A673 (cell line): ENCODE measurements around the gene PEPD. TPM values are rescaled to one million over a fixed set of nuclear protein-coding genes. Genes with fewer than 3 reads are reported as not detected.

ENCODE experiments used
- Bru-seq: library from RNA; stranded (reverse); fragments of 400-500 nt; gene quantifications from one replicate; lab custom pipeline; 2021; lab: Mats Ljungman, UMichigan
- BruChase-seq, 2 experiments: library from RNA; stranded (reverse); fragments of 400-500 nt; gene quantifications; one replicate each; lab custom pipeline; 2021; lab: Mats Ljungman, UMichigan
- BruUV-seq: library from RNA; stranded (reverse); fragments of 400-500 nt; replicated peaks from 2 replicates; lab custom pipeline; 2021; lab: Mats Ljungman, UMichigan
- CTCF ChIA-PET: fragments of 300-600 bp; sonication (Branson Sonifier 250); formaldehyde crosslinking; loops from one replicate; lab custom pipeline; 2022; ENCODE audit warnings: antibody characterized with exemption; lab: Charles Lee
- POLR2A ChIA-PET: fragments of 300-600 bp; sonication (Branson Sonifier 250); formaldehyde crosslinking; loops from one replicate; lab custom pipeline; 2022; ENCODE audit warnings: antibody characterized with exemption; ENCODE audit not compliant: low non-redundant PET; lab: Charles Lee
- DNase-seq: peaks from one replicate; pipeline ENCODE4 v3.0.0-alpha.2; 2015; ENCODE audit warnings: low spot score
- H3K27ac ChIP-seq: fragments of 200-600 bp; sonication (generic); 2 replicates; pipeline ENCODE4 v1.5.1; 2016; ENCODE audit warnings: mixed run types, low read depth, mild to moderate bottlenecking, mixed read lengths, antibody characterized with exemption, low read length; ENCODE audit not compliant: poor library complexity, severe bottlenecking
- H3K27me3 ChIP-seq: fragments of 200-600 bp; sonication (generic); replicated peaks from 2 replicates; pipeline ENCODE4 v1.6.1; 2017; ENCODE audit warnings: mixed run types, low read depth, mild to moderate bottlenecking, mixed read lengths, antibody characterized with exemption, low read length; ENCODE audit not compliant: insufficient read depth, poor library complexity
- H3K36me3 ChIP-seq: fragments of 200-600 bp; sonication (generic); 2 replicates; pipeline ENCODE4 v1.6.1; 2016; ENCODE audit warnings: mixed run types, mild to moderate bottlenecking, mixed read lengths, antibody characterized with exemption, low read length; ENCODE audit not compliant: insufficient read depth, poor library complexity, severe bottlenecking
- H3K4me1 ChIP-seq: fragments of 200-600 bp; sonication (generic); 2 replicates; pipeline ENCODE4 v1.6.1; 2017; ENCODE audit warnings: mixed run types, mild to moderate bottlenecking, mixed read lengths, antibody characterized with exemption, low read length; ENCODE audit not compliant: insufficient read depth, poor library complexity, severe bottlenecking
- H3K4me3 ChIP-seq: fragments of 200-600 bp; sonication (generic); 2 replicates; pipeline ENCODE4 v1.5.1; 2016; ENCODE audit warnings: low read depth, mixed run types, mild to moderate bottlenecking, mixed read lengths, low read length; ENCODE audit not compliant: poor library complexity, severe bottlenecking
- H3K9me3 ChIP-seq: fragments of 200-600 bp; sonication (generic); 2 replicates; pipeline ENCODE4 v1.6.1; 2016; ENCODE audit warnings: mixed run types, low read depth, mild to moderate bottlenecking, mixed read lengths, antibody characterized with exemption, low read length; ENCODE audit not compliant: poor library complexity, severe bottlenecking
- EZH2 ChIP-seq: fragments of 200-600 bp; sonication (generic); IDR thresholded peaks from 2 replicates; pipeline ENCODE4 v1.6.1; 2017; ENCODE audit warnings: borderline replicate concordance, low read depth, mild to moderate bottlenecking, mixed read lengths, antibody characterized with exemption, low read length; ENCODE audit not compliant: poor library complexity, severe bottlenecking
- intact Hi-C: fragments of 100-400 bp; cut with micrococcal nuclease; formaldehyde crosslinking; loops from one replicate; pipeline ENCODE4 v1.10.0; 2022; ENCODE audit not compliant: unreplicated experiment
- long read RNA-seq: library from polyadenylated mRNA; stranded (forward); transcript quantifications from one replicate; pipeline ENCODE4 v2.0.0, GENCODE V29; 2022
- total RNA-seq: library from RNA; stranded (reverse); gene quantifications from 2 replicates; pipeline ENCODE4 v1.2.3, GENCODE V29; 2021
- TF ChIP-seq, protein P1 (sequence below): fragments of 300-800, 200-600 bp; sonication (generic); conservative IDR thresholded peaks from 2 replicates; pipeline ENCODE4 v1.5.1; 2017; ENCODE audit warnings: low read depth, mild to moderate bottlenecking, antibody characterized with exemption, low read length, moderate library complexity, mixed read lengths

Gene PEPD
- 73.9 and 82.2 TPM in 2 replicates for total RNA-seq
- percentile 58 among the genes with signal in this experiment for Bru-seq, nascent RNA
- percentile 59 among the genes with signal in this experiment for BruChase-seq, experiment 1, labeled RNA remaining after a 2-hour chase
- BruChase-seq, experiment 2, labeled RNA remaining after a 6-hour chase, result percentile 75 among the genes with signal in this experiment
- long read RNA-seq, transcript PEPD-201 (15 exons, 1,910 nt), result major isoform, 166 of 213 reads
- long read RNA-seq, partial matches to known transcripts, result 9 of 213 reads
- long read RNA-seq, other reads (novel, unspliced or antisense), result 35 of 213 reads

DNA sequence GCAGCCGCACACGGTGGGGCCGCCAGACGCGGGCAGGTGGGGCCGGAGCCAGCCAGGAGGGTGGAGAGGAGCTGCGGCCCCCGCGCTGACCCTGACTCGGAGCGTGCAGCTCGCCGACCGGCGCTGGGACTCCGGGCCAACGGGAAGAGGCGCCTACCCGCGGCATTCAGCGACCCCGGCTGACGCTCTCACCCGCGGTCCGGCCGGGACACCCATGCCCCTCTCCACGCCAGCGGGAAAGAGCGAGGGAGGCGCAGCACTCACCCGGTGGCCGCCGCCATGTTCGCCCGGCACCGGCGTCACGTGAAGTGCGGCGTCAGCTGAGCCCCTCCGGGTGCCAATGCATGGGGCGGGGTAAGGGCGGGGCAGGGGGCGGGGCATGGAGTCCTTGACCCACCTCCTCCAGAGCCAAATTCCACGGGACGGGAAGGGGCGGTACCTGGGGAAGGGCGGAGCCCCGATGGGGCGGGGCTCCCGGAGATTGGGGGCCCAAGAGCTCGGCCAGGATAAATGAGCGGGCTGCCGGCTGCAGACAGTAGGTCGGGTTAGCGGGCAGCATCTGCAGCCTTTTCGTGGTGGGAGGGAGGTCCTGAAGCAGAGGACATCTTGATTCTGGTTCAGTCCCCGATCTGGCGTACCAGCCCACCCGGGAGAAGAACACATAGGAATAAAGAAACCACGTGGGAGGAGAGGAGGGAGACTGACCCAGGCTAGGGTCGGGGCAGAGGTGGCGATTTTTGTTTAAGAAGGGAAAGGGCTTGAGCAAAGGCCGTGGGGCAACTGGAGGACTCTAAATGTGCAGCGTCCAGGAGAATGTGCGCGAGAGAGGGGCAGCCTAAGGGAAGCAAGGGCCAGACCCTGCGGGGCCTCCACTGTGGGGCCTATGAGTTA is at the start of gene PEPD:
PEPD (minus strand) TSS at position 312 of the 891 bp plus-strand sequence; CDS start at position 281, 31 bp downstream.
- CTCF ChIA-PET, result interaction anchor here (1.0 kb wide), 1 partner anchor 106 kb away, joined by 4 read pairs; no protein-coding TSS in a partner anchor
- H3K4me1 ChIP-seq, result no peaks in the 10 kb centered on the region
- H3K27me3 ChIP-seq, result no peaks in the 10 kb centered on the region
- intact Hi-C loops, result loop anchor here (1.0 kb wide), 1 partner anchor 48 kb away; no protein-coding TSS in a partner anchor
- TF ChIP-seq, protein P1, sequence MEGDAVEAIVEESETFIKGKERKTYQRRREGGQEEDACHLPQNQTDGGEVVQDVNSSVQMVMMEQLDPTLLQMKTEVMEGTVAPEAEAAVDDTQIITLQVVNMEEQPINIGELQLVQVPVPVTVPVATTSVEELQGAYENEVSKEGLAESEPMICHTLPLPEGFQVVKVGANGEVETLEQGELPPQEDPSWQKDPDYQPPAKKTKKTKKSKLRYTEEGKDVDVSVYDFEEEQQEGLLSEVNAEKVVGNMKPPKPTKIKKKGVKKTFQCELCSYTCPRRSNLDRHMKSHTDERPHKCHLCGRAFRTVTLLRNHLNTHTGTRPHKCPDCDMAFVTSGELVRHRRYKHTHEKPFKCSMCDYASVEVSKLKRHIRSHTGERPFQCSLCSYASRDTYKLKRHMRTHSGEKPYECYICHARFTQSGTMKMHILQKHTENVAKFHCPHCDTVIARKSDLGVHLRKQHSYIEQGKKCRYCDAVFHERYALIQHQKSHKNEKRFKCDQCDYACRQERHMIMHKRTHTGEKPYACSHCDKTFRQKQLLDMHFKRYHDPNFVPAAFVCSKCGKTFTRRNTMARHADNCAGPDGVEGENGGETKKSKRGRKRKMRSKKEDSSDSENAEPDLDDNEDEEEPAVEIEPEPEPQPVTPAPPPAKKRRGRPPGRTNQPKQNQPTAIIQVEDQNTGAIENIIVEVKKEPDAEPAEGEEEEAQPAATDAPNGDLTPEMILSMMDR, result no peak
- no peak for TF ChIP-seq EZH2
- peak within 1 kb of the TSS; percentile 70 for H3K27ac ChIP-seq
- H3K36me3 ChIP-seq, result no peaks in the 10 kb centered on the region
- POLR2A ChIA-PET, result no interaction called here
- DNase-seq, result peak; percentile 94
- H3K4me3 ChIP-seq, result peak within 1 kb of the TSS; percentile 92
- no TSS peak for BruUV-seq
- H3K9me3 ChIP-seq, result no peaks in the 10 kb centered on the region

DNA sequence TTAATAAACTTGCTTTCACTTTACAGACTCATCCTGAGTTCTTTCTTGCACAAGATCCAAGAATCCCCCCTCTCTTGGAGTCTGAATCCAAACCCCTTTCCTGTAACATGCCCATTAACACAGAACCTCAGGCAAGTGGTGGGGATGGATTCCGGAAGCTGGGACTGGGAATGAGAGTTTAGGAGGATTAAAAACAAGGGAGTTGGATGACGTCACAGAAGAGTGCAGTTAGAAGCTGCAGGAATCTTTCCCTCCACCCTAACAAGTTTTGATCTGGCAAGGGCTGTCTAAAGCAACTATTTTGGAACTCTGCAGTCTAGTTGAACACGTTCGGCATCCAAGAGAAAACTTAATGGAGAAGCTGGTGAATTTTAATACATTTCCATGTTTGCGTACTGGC is 48.2 kb upstream of the PEPD start:
- intact Hi-C loops, result no loop called here
- Histone ChIP-seq H3K27ac (no peak overlapping the region), H3K4me3 (no peak overlapping the region), H3K4me1 (no peaks in the 10 kb centered on the region), H3K36me3 (no peaks in the 10 kb centered on the region), H3K9me3 (peaks cover 12% of the 10 kb centered on the region), H3K27me3 (peaks cover 14% of the 10 kb centered on the region)
- peak; percentile 10 for DNase-seq
- CTCF ChIA-PET, result no interaction called here
- TF ChIP-seq EZH2, result no peak
- TF ChIP-seq, protein P1, result no peak
- no TSS peak for BruUV-seq
- POLR2A ChIA-PET, result no interaction called here

DNA sequence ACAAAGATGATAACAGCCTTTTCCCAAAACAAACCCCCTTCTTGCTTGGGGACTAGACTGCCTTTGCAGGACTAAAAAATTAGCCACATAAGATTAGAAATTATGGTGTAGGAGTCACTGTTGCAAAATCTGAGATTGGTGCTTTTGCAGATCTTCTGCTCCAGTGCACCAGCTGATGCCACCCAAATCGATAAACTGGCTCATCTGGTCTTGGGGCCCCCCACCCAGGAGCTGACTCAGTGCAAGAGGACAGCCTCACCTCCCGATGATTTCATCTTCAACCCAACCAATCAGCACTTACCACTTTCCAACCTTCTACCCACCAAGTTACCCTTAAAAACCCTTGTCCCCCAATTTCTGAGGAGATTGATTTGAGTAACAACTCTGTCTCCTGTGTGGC is 47.1 kb upstream of the PEPD start:
- no peak for TF ChIP-seq EZH2
- TF ChIP-seq, protein P1, result no peak
- POLR2A ChIA-PET, result no interaction called here
- Histone ChIP-seq H3K4me1 (no peaks in the 10 kb centered on the region), H3K27ac (no peak overlapping the region), H3K36me3 (no peaks in the 10 kb centered on the region), H3K9me3 (peaks cover 1% of the 10 kb centered on the region), H3K27me3 (peaks cover 18% of the 10 kb centered on the region), H3K4me3 (no peak overlapping the region)
- no peak for DNase-seq
- CTCF ChIA-PET, result no interaction called here
- intact Hi-C loops, result no loop called here
- BruUV-seq, result no TSS peak
